CD14-positive monocyte (primary cell): ENCODE results near the gene HERPUD1. TPM values are rescaled to one million over a fixed set of nuclear protein-coding genes. Genes with fewer than 3 reads are reported as not detected.
A peak's percentile ranks its signal among the peaks of the same experiment; 100 is the strongest.

Experiments
- DNase-seq, 3 donors: peaks; one replicate each; pipeline ENCODE4 v3.0.0-alpha.2; 2011 to 2022
- H2AFZ ChIP-seq: 2 replicates; pipeline ENCODE4 v1.6.0; 2012; ENCODE audit warnings: mild to moderate bottlenecking, low read depth, low read length, inconsistent platforms; ENCODE audit not compliant: insufficient read depth, poor library complexity, severe bottlenecking
- H3K27ac ChIP-seq, 2 donors: 1 replicate in 1 of 2; 2 replicates in 1 of 2; pipeline ENCODE4 v1.5.1; 2012 to 2013; ENCODE audit warnings: low read length in 2 of 2, control low read depth in 1 of 2, inconsistent platforms in 1 of 2, low read depth in 1 of 2, mild to moderate bottlenecking in 1 of 2
- H3K27me3 ChIP-seq, 2 donors: one replicate each; pipeline versions ENCODE4 v1.6.0 to v1.6.1; 2011 to 2013; ENCODE audit warnings: low read length in 2 of 2; ENCODE audit not compliant: control insufficient read depth in 2 of 2, insufficient read depth in 2 of 2
- H3K36me3 ChIP-seq, 2 donors: replicated peaks in 1 of 2; 1 replicate in 1 of 2; 2 replicates in 1 of 2; pipeline versions ENCODE4 v1.5.1 to v1.6.1; 2012 to 2013; ENCODE audit warnings: low read length in 2 of 2, control low read depth in 1 of 2, inconsistent platforms in 1 of 2, mild to moderate bottlenecking in 1 of 2; ENCODE audit not compliant: insufficient read depth in 2 of 2, control insufficient read depth in 1 of 2
- H3K4me1 ChIP-seq, 2 donors: 1 replicate in 1 of 2; 2 replicates in 1 of 2; pipeline versions ENCODE4 v1.5.1 to v1.6.1; 2012 to 2013; ENCODE audit warnings: low read length in 2 of 2, control low read depth in 1 of 2, inconsistent platforms in 1 of 2, mild to moderate bottlenecking in 1 of 2, moderate library complexity in 1 of 2; ENCODE audit not compliant: insufficient read depth in 2 of 2, control insufficient read depth in 1 of 2
- H3K4me2 ChIP-seq: replicated peaks from 2 replicates; pipeline ENCODE3; 2012; ENCODE audit warnings: low read length, moderate library complexity, mild to moderate bottlenecking; ENCODE audit not compliant: poor library complexity, severe bottlenecking; ENCODE audit errors: extremely low read depth
- H3K4me3 ChIP-seq, 3 experiments: fragments of 200-600 bp in 1 of 3; sonication (generic) in 1 of 3; replicated peaks in 1 of 3; 1 replicate in 2 of 3; 2 replicates in 1 of 3; pipeline ENCODE4 v1.5.1; 2011 to 2013; ENCODE audit warnings: low read length in 3 of 3, mild to moderate bottlenecking in 3 of 3, control low read depth in 2 of 3, low read depth in 2 of 3, inconsistent platforms in 1 of 3, moderate library complexity in 1 of 3
- H3K79me2 ChIP-seq: 2 replicates; pipeline ENCODE4 v1.6.0; 2012; ENCODE audit warnings: mild to moderate bottlenecking, control low read depth, inconsistent platforms, low read length, moderate library complexity; ENCODE audit not compliant: insufficient read depth
- H3K9ac ChIP-seq: 2 replicates; pipeline ENCODE4 v1.6.0; 2017; ENCODE audit warnings: low read length, mild to moderate bottlenecking; ENCODE audit not compliant: insufficient read depth, poor library complexity, severe bottlenecking
- H3K9me3 ChIP-seq, 2 donors: replicated peaks in 1 of 2; 1 replicate in 1 of 2; 2 replicates in 1 of 2; pipeline versions ENCODE4 v1.5.1 to v1.6.1; 2012 to 2013; ENCODE audit warnings: low read length in 2 of 2, control low read depth in 1 of 2; ENCODE audit not compliant: control insufficient read depth in 1 of 2, insufficient read depth in 1 of 2
- H4K20me1 ChIP-seq: 2 replicates; pipeline ENCODE4 v1.6.0; 2012; ENCODE audit warnings: mild to moderate bottlenecking, low read length, control low read depth, moderate library complexity; ENCODE audit not compliant: insufficient read depth
- H3K27ac Mint-ChIP-seq, 7 donors: one replicate each; pipeline ENCODE4 v1.8.0; 2020; ENCODE audit warnings: mild to moderate bottlenecking in 7 of 7, mixed read lengths in 7 of 7, moderate library complexity in 6 of 7, inconsistent platforms in 2 of 7
- H3K27me3 Mint-ChIP-seq, 3 donors: one replicate each; pipeline ENCODE4 v1.8.0; 2021 to 2022; ENCODE audit warnings: low read depth in 3 of 3, mild to moderate bottlenecking in 3 of 3, mixed read lengths in 3 of 3, moderate library complexity in 3 of 3, inconsistent platforms in 1 of 3
- H3K36me3 Mint-ChIP-seq, 2 donors: one replicate each; pipeline ENCODE4 v1.8.0; 2020; ENCODE audit warnings: mixed read lengths in 2 of 2, inconsistent platforms in 1 of 2, mild to moderate bottlenecking in 1 of 2
- H3K4me1 Mint-ChIP-seq: one replicate; pipeline ENCODE4 v1.8.0; 2020; ENCODE audit warnings: mild to moderate bottlenecking, mixed read lengths
- H3K4me3 Mint-ChIP-seq, 2 donors: one replicate each; pipeline ENCODE4 v1.8.0; 2020; ENCODE audit warnings: mild to moderate bottlenecking in 2 of 2, mixed read lengths in 2 of 2, moderate library complexity in 1 of 2
- H3K9me3 Mint-ChIP-seq, 7 donors: one replicate each; pipeline ENCODE4 v1.8.0; 2020 to 2022; ENCODE audit warnings: mixed read lengths in 7 of 7, mild to moderate bottlenecking in 6 of 7, moderate library complexity in 6 of 7, inconsistent platforms in 2 of 7
- CTCF ChIP-seq: fragments of 200-600 bp; IDR thresholded peaks from one replicate; pipeline ENCODE4 v1.8.0; 2022; ENCODE audit warnings: antibody characterized with exemption, mild to moderate bottlenecking
- WGBS: methylation state at CpG from one replicate; pipeline ENCODE4 v1.1.5; 2013; ENCODE audit warnings: missing lambda C conversion rate; ENCODE audit not compliant: insufficient coverage; 5-methylcytosine and 5-hydroxymethylcytosine counted together
- intact Hi-C, 2 donors: fragments of 100-400 bp; cut with micrococcal nuclease; formaldehyde crosslinking; loops; one replicate each; pipeline versions ENCODE4 v1.15.0 to v1.15.1; 2023
- polyA plus RNA-seq, 3 donors: library from polyadenylated mRNA; depleted of rRNA in 1 of 3; unstranded in 2 of 3; stranded (reverse) in 1 of 3; fragments of 300-500 nt in 2 of 3; fragments of >200 nt in 1 of 3; fragmentation: Illumina TruSeq in 2 of 3; gene quantifications; 1 replicate in 2 of 3; 2 replicates in 1 of 3; pipeline ENCODE4 v1.2.3, GENCODE V29; 2012 to 2021

HERPUD1 gene
- polyA plus RNA-seq, 3 donors: 179 to 454 (median 186) TPM

- intact Hi-C loops: no loop called here
- Histone ChIP-seq H3K27me3 (no peaks in the 10 kb centered on the region), H3K27ac (peak within 1 kb of the TSS; percentile 66 to 93), H3K9me3 (no peaks in the 10 kb centered on the region), H3K9ac (peak within 1 kb of the TSS; percentile 87), H3K4me1 (peaks cover 63 to 86% of the 10 kb centered on the region in 2 donors), H4K20me1 (peaks cover 36% of the 10 kb centered on the region), H2AFZ (peak within 1 kb of the TSS; percentile 84), H3K4me3 (peak within 1 kb of the TSS; percentile 79 to 96 (median 84)), H3K4me2 (peak within 1 kb of the TSS; percentile 90), H3K79me2 (peaks cover 80% of the 10 kb centered on the region), H3K36me3 (peaks cover 0 to 7% of the 10 kb centered on the region in 2 donors)
- WGBS: 3% methylated on average over 54 of the region's 64 CpGs
- Mint-ChIP-seq H3K4me1 (peaks cover 88% of the 10 kb centered on the region), H3K4me3 (peak within 1 kb of the TSS; percentile 98 to 99), H3K27me3 (peaks cover 0 to 4% (median 0%) of the 10 kb centered on the region in 3 donors), H3K27ac (peak within 1 kb of the TSS; percentile 90 to 97 (median 93)), H3K9me3 (no peaks in the 10 kb centered on the region), H3K36me3 (peaks cover 29 to 32% of the 10 kb centered on the region in 2 donors)
- no peak for TF ChIP-seq CTCF
- peak; percentile 82 to 86 (median 85) for DNase-seq
These were observed 57.3 kb downstream of the HERPUD1 start, which contains the start of gene NLRC5 for GRCh38 chr16:56988948-56989945. NLRC5 (plus strand) TSS chr16:56989557; CDS start chr16:57020713, 31,156 bp downstream.

GRCh38 chr16:56989988-56990387 is 58.0 kb downstream of the HERPUD1 start:
- Mint-ChIP-seq H3K4me1 (peaks cover 87% of the 10 kb centered on the region), H3K36me3 (peaks cover 27 to 31% of the 10 kb centered on the region in 2 donors), H3K27ac (peak overlapping the region; percentile 90 to 97 (median 93)), H3K4me3 (peak overlapping the region; percentile 98 to 99), H3K9me3 (no peaks in the 10 kb centered on the region), H3K27me3 (peaks cover 0 to 2% (median 0%) of the 10 kb centered on the region in 3 donors)
- Histone ChIP-seq H3K36me3 (peaks cover 0 to 10% of the 10 kb centered on the region in 2 donors), H2AFZ (peak overlapping the region; percentile 84), H3K4me2 (peak overlapping the region; percentile 90), H3K79me2 (peaks cover 83% of the 10 kb centered on the region), H3K4me1 (peaks cover 59 to 83% of the 10 kb centered on the region in 2 donors), H3K27ac (peak overlapping the region; percentile 66 to 93), H3K9me3 (no peaks in the 10 kb centered on the region), H3K27me3 (no peaks in the 10 kb centered on the region), H3K4me3 (peak overlapping the region; percentile 79 to 96 (median 84)), H3K9ac (peak overlapping the region; percentile 87), H4K20me1 (peaks cover 44% of the 10 kb centered on the region)
- no peak for DNase-seq
- TF ChIP-seq CTCF: no peak
- WGBS: no CpG with 5 or more reads among the region's 7 CpGs
- intact Hi-C loops: no loop called here
